ENCODE measurements around the gene LCN1.

- TF ChIP-seq CTCF (IDR thresholded peaks at IDR 0.05) (no peak), POLR2A (IDR thresholded peaks at IDR 0.05) (no peak)
These were observed 35.4 kb upstream of the LCN1 start for GRCh38 chr9:135485832-135486231.

Data from esophagus squamous epithelium (tissue), 4 donors.